MM.1S (cell line): ENCODE data around the gene ABCA1.

Experiments
- EZH2 ChIP-seq: fragments of 300-600 bp; sonication (generic); optimal IDR thresholded peaks from 2 replicates; pipeline ENCODE3; 2017; ENCODE audit warnings: low read depth, mild to moderate bottlenecking, antibody characterized with exemption, low read length, mixed read lengths
- EZH2phosphoT487 ChIP-seq: fragments of 300-600 bp; sonication (generic); IDR thresholded peaks from 2 replicates; pipeline ENCODE4 v1.6.1; 2018; ENCODE audit warnings: antibody characterized with exemption, low read length
- TF ChIP-seq, protein P1 (sequence below): fragments of 300-600 bp; sonication (generic); IDR thresholded peaks from 2 replicates; pipeline ENCODE4 v1.5.1; 2016; ENCODE audit warnings: antibody characterized with exemption, low read length, mixed read lengths

DNA sequence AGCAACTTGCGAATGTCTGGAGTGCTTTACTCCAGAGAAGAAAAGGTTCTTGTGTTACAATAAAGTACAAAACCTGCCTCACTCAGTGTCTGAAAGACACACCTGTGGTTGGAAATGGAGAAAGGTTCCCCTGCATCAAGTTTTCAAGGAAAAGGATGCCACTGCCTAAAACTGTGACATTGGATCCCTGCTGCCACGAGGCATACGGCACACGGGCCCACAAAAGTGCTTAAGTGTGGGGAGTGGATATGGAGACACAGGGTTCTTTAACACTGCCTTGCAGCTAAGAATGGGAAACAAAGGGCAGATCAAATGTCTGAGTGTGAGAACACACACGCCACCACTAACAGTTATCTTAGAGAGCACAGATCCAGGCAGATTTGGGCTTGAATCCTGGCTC, 89.0 kb downstream of the ABCA1 start:
- TF ChIP-seq, protein P1, sequence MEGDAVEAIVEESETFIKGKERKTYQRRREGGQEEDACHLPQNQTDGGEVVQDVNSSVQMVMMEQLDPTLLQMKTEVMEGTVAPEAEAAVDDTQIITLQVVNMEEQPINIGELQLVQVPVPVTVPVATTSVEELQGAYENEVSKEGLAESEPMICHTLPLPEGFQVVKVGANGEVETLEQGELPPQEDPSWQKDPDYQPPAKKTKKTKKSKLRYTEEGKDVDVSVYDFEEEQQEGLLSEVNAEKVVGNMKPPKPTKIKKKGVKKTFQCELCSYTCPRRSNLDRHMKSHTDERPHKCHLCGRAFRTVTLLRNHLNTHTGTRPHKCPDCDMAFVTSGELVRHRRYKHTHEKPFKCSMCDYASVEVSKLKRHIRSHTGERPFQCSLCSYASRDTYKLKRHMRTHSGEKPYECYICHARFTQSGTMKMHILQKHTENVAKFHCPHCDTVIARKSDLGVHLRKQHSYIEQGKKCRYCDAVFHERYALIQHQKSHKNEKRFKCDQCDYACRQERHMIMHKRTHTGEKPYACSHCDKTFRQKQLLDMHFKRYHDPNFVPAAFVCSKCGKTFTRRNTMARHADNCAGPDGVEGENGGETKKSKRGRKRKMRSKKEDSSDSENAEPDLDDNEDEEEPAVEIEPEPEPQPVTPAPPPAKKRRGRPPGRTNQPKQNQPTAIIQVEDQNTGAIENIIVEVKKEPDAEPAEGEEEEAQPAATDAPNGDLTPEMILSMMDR = no peak
- TF ChIP-seq EZH2 (no peak), EZH2phosphoT487 (no peak)
